Posterior cingulate gyrus (tissue), 11 donors: Measurements from ENCODE around the gene KRTAP4-11.
"Not testable (repeated sequence)": the region's sequence is repeated elsewhere in the genome, so short reads cannot be mapped to it uniquely, and the experiment has no call there.

Source experiments
- DNase-seq, 10 donors: peaks; one replicate each; pipeline versions ENCODE4 v3.0.0 to v3.0.0-alpha.2; 2020 to 2021; ENCODE audit warnings: mixed read lengths in 3 of 10
- intact Hi-C: fragments of 100-400 bp; cut with DNase I; formaldehyde crosslinking; loops from one replicate; pipeline ENCODE4 v1.15.1; 2023

The KRTAP4-11 gene

DNA sequence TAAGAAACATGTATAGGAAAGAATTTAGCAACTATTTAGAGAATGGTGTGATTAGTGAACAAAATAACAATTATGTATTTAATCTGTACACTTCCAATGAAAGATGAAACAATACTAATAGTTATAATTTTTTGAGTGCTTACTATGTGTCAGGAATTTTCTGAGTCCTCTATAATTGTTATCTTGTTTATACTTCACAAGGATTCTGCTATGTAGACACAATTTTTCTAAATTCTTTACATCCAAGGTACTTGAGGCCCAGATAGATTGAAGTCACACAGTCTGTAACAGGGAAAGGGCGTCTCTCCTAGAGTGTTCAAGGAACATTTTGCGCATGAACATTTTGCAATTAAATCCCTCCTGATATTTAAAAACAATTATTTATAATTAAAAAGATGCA lies 6.9 kb upstream of the KRTAP4-11 start:
- DNase-seq, result no peak
- intact Hi-C loops, result no loop called here

DNA sequence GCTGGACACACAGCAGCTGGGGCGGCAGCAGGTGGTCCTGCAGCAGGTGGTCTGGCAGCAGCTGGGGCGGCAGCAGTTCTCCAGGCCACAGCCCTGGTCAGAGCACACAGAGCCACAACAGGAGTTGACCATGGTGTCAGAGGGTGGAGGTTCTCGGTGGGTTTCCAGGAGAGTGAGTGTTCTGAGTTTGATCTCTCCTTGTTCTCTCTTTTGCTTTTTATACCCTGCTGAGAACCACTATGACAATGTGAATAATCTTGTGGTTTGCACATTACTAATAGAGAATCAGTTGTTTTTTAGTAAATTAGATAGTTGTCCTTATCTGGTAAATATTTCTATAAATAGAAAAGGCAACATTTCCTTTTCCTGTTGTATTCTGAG lies 5.8 kb upstream of the KRTAP4-11 start, which contains the start of gene KRTAP4-12:
TSS of gene KRTAP4-12 (minus strand) at position 192 of the 381 bp plus-strand sequence. CDS start at position 132, 60 bp downstream.
- DNase-seq, intact Hi-C loops: not testable (repeated sequence)

DNA sequence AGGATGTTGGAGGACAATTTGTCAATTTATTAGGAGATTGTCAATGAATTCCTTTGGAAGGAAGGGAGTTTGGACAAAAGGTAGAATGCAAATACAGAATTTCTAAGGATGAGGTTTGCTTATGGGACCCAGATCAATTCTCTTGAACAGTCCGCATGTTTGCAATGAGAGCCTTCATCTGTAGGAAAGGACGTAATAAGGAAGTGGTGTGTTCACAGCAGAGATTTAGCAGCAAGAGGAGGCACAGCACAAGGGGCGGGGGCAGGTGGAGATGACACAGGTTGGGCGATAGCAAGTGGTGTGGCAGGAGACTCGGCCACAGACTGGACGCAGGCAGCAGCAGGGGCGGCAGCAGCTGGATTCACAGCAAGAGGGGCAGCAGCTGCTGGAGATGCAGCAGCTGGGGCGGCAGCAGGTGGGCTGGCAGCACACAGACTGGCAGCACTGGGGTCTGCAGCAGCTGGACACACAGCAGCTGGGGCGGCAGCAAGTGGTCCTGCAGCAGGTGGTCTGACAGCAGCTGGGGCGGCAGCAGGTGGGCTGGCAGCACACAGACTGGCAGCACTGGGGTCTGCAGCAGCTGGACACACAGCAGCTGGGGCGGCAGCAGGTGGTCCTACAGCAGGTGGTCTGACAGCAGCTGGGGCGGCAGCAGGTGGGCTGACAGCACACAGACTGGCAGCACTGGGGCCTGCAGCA lies 5.3 kb upstream of the KRTAP4-11 start:
- DNase-seq, intact Hi-C loops: not testable (repeated sequence)

DNA sequence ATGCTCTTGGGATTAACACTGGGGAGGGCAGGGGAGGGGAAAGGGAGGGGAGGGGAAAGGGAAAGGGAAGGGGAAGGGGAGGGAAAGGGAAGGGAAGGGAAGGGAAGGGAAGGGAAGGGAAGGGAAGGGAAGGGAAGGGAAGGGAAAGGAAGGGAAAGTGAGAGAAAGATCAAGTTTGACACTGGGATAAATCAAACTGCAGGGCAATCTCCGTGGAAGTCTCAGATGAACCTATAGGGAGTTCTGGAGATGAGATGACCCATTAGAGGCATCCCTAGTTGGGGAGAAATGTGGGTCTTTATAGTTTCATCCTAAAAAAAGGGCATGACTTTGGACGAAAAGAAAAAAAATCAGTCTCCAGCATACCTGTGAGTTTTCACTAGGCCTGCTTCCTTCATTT lies 3.6 kb upstream of the KRTAP4-11 start:
- DNase-seq, result no peak
- intact Hi-C loops, result no loop called here

DNA sequence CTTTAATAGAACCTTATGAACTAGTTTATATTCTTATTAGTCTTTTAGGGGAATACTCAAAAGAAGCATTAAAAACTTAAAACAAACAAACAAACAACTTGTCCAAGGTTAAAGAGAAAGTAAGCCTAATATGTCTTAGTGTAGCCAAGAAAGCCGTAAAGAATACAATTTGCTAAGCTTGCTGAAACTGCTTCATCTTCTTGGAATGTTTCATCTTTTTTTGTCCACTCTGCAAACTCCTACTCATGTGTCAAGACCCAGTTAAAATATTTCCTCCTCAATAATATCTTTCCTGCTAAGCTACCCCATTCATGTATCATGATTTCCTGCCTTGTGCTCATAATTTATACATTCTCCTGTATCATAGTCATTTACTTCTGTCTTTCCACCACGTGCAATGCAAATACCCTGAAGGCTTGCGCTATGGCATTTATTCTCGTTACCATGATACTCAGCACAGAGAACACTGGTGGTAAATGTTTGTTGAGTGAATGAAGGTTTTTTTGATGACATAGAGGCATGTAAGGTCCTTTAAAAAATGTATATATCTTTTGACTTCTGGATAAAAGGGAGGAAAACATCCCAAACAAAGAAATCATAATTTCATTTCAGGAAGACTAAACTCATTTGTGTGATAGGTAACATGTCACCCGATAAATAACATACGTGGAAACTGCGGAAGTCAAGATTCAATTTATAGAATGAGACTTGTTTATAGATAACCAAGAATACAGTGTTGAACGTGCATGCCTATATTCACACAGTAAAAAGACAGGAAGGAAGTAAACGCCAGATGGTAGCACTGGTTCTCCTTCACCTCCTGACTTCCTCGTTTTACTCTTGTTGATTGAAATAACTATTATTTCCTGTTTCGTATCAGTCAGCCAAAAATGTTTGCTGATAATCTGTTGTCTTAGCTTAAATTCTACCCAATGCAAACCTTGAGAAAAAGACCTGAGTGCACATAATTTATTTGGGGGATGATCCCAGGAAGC lies 1.8 kb upstream of the KRTAP4-11 start:
- DNase-seq, intact Hi-C loops: not testable (repeated sequence)

DNA sequence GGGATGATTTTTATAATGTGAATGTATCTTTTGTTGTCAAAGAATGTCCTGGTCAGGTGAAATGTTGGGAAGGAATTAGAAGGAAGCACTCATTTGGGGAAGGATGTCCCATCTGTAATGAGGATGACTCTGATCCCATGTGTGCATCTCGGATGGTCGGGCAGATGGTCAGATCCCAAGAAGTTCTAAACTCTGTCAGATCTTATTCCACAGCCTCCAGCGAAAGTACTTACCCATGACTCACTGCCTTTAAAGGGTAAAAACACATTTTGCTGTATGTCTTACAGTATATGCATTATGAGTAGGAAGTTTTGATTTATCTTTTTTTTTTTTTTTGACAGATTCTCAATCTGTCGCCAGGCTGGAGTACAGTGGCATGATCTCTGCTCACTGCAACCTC lies 548 bp upstream of the KRTAP4-11 start:
- intact Hi-C loops, result no loop called here

DNA sequence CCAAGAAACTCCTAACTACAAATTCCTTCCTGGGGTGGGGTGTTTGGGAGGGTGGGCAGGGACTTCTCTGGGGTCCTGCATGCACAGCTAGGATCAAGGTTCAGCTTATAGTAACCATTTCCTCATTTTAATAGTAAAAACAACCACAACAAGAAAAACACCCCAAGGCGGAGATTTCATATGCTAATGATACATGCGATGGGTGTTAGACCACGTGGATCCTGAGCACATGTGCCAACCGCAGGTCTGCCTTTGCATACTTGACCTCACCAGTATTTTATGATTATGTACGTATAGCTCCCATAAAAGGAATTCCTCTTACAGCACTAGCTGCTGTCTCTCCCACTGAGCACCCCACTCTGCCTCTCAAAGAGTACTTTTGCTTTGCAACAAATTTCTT lies 1.9 kb downstream of the KRTAP4-11 start:
- intact Hi-C loops, result no loop called here
- no peak for DNase-seq

More for the DNA sequence above, 548 bp upstream of the KRTAP4-11 start:
- DNase-seq, result no peak

DNA sequence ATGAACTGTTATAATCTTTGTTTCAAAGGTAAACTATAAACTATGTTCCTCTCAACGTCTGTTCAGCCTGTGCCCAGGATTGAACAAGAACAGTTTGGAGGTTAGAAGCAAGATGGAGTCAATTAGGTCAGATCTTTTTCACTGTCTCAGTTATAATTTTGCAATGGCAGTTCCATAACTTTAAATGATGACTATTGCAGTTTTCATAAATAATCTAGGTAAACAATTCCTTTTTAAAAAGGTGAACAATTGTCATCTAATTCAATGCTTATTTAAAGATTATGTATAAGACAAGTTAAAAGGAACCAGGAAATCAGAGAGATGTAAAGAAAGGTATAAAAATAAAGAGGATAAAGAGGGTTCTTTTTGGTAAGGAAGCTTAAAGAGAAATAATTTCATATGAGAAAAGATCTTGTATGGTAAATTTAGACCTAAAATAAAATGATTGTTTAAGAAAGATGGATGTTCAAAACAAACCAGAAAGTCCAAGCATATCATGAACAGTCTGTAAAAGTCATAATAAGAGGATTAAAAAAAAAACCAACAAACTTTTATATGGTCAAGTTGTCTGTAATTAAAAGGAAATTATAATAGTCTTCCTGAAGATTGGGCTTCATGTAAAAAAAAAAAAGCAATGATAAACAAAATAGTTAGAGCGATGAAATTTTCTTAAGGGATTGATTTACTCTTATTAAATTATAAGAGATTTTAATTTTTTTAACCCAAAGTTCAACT lies 6.9 kb downstream of the KRTAP4-11 start:
- DNase-seq, result no peak
- intact Hi-C loops, result no loop called here

DNA sequence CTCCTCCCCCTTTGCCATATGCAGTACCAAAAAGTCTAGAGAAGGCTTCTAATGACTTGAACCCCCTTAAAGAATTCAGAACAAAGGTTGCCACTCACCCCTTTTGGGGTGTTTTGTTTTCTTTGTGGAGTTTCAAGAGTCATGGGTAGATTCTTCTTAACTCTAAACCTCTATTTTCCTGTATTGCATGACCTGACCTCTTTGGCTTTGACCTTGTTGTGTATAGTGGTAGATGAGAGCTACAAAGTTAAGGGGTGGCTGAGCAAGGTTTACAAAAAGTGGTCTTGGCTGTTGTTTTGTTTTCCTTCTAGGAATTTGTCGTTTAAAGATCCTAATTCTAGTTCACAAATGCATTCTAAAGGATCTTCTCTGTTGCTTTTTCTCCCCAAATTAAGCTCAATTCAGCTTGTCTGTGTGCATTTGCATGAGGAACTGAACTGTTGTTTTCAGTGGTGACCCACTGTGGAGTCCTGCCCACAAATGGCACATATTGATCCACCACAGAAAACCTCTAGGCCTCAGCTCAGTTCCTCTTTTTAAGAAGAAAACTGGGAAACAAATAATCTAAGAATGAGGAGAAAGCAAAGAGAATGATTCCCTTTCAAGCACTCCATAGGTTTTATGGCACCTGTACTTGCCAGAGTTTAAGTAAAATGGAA lies 9.3 kb downstream of the KRTAP4-11 start:
- DNase-seq, intact Hi-C loops: not testable (repeated sequence)

DNA sequence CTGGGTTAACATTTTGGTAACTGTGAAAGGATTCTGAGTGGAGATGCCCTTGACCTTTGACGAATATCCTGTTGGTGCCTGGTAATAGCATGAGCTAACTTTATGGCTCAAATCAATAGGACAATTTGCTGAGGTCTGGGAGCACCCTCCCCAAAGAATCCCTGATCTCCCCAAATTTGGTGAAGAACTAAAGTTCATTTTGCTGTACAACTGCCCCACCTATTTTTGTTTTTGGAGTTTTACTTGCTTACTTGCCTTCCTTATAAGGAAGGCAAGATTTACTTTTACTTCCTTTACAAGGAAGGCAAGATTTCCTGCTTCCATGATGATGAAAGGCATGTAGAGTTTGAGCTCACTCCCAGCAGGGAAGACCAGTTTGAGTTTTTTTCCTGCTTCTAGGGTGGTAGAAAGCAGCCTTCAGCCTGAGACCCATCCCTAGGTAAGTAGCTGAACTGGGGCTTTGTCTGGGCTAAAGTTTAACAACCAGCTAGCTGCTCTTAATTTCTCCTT lies 10.2 kb downstream of the KRTAP4-11 start:
- intact Hi-C loops, result no loop called here

DNA sequence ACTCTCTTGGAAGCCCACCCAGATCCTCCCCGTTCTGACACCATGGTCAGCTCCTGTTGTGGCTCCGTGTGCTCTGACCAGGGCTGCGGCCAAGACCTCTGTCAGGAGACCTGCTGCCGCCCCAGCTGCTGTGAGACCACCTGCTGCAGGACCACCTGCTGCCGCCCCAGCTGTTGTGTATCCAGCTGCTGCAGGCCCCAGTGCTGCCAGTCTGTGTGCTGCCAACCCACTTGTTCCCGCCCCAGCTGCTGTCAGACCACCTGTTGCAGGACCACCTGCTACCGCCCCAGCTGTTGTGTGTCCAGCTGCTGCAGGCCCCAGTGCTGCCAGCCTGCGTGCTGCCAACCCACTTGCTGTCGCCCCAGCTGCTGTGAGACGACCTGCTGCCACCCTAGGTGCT lies 12.8 kb downstream of the KRTAP4-11 start, which contains the start of gene KRTAP4-9:
TSS of gene KRTAP4-9 (plus strand) at position 43 of the 400 bp plus-strand sequence. CDS start at position 43, 0 bp downstream.
- intact Hi-C loops, result not testable (repeated sequence)
- peak in 1 of 10 donors; percentile 69 for DNase-seq

More for the DNA sequence above, 10.2 kb downstream of the KRTAP4-11 start:
- DNase-seq, result no peak

DNA sequence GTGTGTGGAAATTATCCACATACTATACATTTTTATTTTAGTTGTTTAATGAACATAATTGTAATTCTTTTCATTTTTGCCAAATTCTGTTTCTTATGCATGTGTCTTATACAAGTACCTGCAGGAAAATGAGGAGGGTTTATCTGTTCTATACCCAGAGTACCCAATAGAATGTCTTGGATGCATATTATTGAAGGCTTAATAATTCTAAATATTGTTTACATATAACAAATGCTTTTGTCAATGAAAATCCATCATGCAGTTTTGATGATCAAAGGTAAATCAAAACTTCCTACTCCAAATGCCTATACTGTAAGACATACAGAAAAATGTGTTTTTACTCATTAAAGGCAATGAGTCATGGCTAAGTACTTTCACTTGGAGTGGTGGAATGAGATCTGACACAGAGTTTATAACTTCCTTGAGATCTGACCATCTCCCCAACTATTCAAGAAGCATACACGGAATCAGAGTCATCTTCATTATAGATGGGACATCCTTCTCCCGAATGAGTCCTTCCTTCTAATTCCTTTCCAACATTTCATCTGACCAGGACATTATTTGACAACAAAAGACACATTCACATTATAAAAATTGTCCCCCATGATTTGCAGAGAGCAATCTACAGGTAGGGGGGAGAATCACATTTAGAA lies 13.7 kb downstream of the KRTAP4-11 start:
- not testable (repeated sequence) for DNase-seq

DNA sequence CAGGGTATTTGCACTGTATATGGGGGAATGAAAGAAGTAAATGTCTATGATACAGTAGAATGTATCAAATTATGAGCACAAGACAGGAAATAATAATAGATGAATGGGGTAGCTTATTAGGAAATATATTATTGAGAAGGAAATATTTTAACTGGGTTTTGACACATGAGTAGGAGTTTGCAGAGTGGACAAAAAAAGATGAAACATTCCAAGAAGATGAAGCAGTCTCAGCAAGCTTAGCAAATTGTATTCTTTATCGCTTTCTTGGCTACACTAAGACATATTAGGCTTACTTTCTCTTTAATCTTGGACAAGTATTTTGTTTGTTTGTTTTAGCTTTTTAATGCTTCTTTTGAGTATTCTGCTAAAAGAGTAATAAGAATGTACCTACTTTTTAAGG lies 14.3 kb downstream of the KRTAP4-11 start:
- no peak for DNase-seq
- intact Hi-C loops, result no loop called here

More for the DNA sequence above, 13.7 kb downstream of the KRTAP4-11 start:
- intact Hi-C loops, result not testable (repeated sequence)

DNA sequence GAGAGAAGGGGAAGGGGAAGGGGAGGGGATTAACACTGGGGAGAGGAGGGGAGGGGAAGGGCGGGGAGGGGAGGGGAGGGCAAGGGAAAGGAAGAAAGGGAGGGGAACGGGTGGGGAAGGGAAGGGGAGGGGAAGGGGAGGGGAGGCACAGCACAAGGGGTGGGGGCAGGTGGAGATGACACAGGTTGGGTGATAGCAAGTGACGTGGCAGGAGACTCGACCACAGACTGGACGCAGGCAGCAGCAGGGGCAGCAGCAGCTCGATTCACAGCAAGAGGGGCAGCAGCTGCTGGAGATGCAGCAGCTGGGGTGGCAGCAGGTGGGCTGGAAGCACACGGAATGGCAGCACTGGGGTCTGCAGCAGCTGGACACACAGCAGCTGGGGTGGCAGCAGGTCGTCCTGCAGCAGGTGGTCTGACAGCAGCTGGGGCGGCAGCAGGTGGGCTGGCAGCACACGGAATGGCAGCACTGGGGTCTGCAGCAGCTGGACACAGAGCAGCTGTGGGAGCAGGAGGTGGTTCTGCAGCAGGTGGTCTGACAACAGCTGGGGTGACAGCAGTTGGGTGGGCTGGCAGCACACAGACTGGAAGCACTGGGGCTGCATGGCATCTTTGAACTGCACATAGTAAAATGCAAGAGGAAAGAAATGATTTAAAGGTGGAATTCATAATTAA lies 16.4 kb downstream of the KRTAP4-11 start, which contains the start of gene KRTAP4-16:
TSS of gene KRTAP4-16 (minus strand) at position 624 of the 674 bp plus-strand sequence. CDS start at position 624, 0 bp downstream.
- peak in 1 of 10 donors; percentile 79 for DNase-seq
- intact Hi-C loops, result no loop called here

DNA sequence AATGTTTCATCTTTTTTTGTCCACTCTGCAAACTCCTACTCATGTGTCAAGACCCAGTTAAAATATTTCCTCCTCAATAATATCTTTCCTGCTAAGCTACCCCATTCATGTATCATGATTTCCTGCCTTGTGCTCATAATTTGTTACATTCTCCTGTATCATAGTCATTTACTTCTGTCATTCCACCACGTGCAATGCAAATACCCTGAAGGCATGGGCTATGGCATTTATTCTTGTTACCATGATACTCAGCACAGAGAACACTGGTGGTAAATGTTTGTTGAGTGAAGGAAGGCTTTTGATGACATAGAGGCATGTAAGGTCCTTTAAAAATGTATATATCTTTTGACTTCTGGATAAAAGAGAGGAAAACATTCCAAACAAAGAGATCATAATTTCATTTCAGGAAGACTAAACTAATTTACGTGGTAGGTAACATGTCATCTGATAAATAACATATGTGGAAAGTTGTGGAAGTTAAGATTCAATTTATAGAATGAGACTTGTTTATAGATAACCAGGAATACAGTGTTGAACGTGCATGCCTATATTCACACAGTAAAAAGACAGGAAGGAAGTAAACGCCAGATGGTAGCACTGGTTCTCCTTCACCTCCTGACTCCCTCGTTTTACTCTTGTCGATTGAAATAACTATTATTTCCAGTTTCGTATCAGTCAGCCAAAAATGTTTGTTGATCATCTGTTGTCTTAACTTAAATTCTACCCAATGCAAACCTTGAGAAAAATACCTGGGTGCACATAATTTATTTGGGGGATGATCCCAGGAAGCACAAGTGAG lies 18.3 kb downstream of the KRTAP4-11 start:
- DNase-seq, intact Hi-C loops: not testable (repeated sequence)

DNA sequence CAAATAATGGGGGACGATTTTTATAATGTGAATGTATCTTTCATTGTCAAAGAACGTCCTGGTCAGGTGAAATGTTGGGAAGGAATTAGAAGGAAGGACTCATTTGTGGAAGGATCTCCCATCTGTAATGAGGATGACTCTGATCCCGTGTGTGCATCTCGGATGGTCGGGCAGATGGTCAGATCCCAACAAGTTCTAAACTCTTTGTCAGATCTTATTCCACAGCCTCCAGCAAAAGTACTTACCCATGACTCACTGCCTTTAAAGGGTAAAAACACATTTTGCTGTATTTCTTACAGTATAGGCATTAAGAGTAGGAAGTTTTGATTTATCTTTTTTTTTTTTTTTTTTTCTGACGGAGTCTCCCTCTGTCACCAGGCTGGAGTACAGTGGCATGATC lies 19.7 kb downstream of the KRTAP4-11 start:
- DNase-seq, result no peak
- intact Hi-C loops, result no loop called here

DNA sequence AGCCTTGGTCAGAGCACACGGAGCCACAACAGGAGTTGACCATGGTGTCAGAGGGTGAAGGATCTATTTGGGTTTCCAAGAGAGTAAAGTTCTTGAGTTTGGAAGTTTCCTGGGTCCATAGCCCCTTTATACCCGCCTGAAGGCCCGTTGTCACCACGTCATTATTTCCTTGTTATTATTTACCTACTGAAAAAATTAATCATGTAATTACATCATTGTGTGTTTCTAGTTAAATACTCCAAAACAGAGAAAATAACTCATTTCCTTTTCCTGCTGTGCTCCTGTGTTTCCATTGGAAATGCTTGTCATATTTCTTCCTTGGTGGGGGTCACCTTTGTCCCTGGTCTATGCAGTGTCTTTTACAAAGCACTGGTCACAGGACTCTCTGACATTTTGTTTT lies 20.1 kb downstream of the KRTAP4-11 start, which contains the start of gene KRTAP4-8:
TSS of gene KRTAP4-8 (minus strand) at position 101 of the 400 bp plus-strand sequence. CDS start at position 43, 58 bp downstream.
- intact Hi-C loops, result no loop called here
- no peak for DNase-seq
